Posterior vena cava (tissue), 2 donors: ENCODE data around the gene LEKR1. TPM values are rescaled to one million over a fixed set of nuclear protein-coding genes. Genes with fewer than 3 reads are reported as not detected.
"Not testable (repeated sequence)": the region's sequence is repeated elsewhere in the genome, so short reads cannot be mapped to it uniquely, and the experiment has no call there.

Experiments
- DNase-seq: peaks from one replicate; pipeline ENCODE4 v3.0.0-alpha.2; 2020; ENCODE audit warnings: low spot score
- intact Hi-C, 2 donors: fragments of 100-400 bp; cut with DNase I; formaldehyde crosslinking; loops; one replicate each; pipeline versions ENCODE4 v1.14.1 to v1.14.2; 2022 to 2023
- total RNA-seq, 2 donors: library from RNA; stranded (reverse); fragmentation: NEBNext Ultra II Directional; extraction: Animal tissue kit (Norgen Biotek cat#: 25700); gene quantifications; one replicate each; pipeline ENCODE4 v1.2.1, GENCODE V29; 2021
- donor health status: DM: yes; HTN: yes; CAD: no.
- donor health status: DM: yes; HTN: yes; CAD: no.

The LEKR1 gene
- total RNA-seq, 2 donors from 2014 or later: 1.4 to 1.6 TPM

- DNase-seq: no peak
- intact Hi-C loops: no loop called here
Measured at GRCh38 chr3:156948402-156949210, 122.5 kb downstream of the LEKR1 start.

- no peak for DNase-seq
- intact Hi-C loops: no loop called here
Measured at GRCh38 chr3:156952011-156952410, 125.9 kb downstream of the LEKR1 start.

GRCh38 chr3:156957715-156958114 is 131.6 kb downstream of the LEKR1 start:
- intact Hi-C loops: no loop called here
- no peak for DNase-seq

- DNase-seq: no peak
- intact Hi-C loops: no loop called here
Measured at GRCh38 chr3:156963096-156963495, 136.9 kb downstream of the LEKR1 start.

- DNase-seq: no peak
- intact Hi-C loops: no loop called here
Measured at GRCh38 chr3:156964577-156964976, 138.4 kb downstream of the LEKR1 start.

- peak; percentile 54 for DNase-seq
- intact Hi-C loops: not testable (repeated sequence)
Measured at GRCh38 chr3:156966349-156966748, 140.2 kb downstream of the LEKR1 start.

GRCh38 chr3:156973954-156974353 is 147.8 kb downstream of the LEKR1 start:
- intact Hi-C loops: no loop called here
- DNase-seq: no peak

GRCh38 chr3:156974931-156975330 is 148.8 kb downstream of the LEKR1 start:
- DNase-seq: no peak
- intact Hi-C loops: no loop called here

GRCh38 chr3:156975721-156976120 is 149.6 kb downstream of the LEKR1 start:
- DNase-seq: no peak
- intact Hi-C loops: no loop called here

GRCh38 chr3:156976933-156977332 is 150.8 kb downstream of the LEKR1 start:
- DNase-seq: no peak
- intact Hi-C loops: no loop called here

GRCh38 chr3:156978481-156978961 is 152.4 kb downstream of the LEKR1 start:
- intact Hi-C loops: no loop called here
- no peak for DNase-seq

- intact Hi-C loops: no loop called here
- no peak for DNase-seq
Measured at GRCh38 chr3:156981005-156981404, 154.9 kb downstream of the LEKR1 start.

GRCh38 chr3:156983559-156983958 is 157.4 kb downstream of the LEKR1 start:
- intact Hi-C loops: no loop called here
- no peak for DNase-seq

GRCh38 chr3:156985711-156986110 is 159.6 kb downstream of the LEKR1 start:
- DNase-seq: no peak
- intact Hi-C loops: no loop called here

- intact Hi-C loops: no loop called here
- DNase-seq: no peak
Measured at GRCh38 chr3:156987946-156988345, 161.8 kb downstream of the LEKR1 start.

- no peak for DNase-seq
- intact Hi-C loops: no loop called here
Measured at GRCh38 chr3:156997351-156997750, 171.2 kb downstream of the LEKR1 start.

- DNase-seq: no peak
- intact Hi-C loops: no loop called here
Measured at GRCh38 chr3:157001221-157001957, 175.2 kb downstream of the LEKR1 start.

- DNase-seq: no peak
- intact Hi-C loops: no loop called here
Measured at GRCh38 chr3:157021679-157022078, 195.5 kb downstream of the LEKR1 start.

GRCh38 chr3:157023226-157023625 is 197.1 kb downstream of the LEKR1 start:
- no peak for DNase-seq
- intact Hi-C loops: no loop called here

GRCh38 chr3:157026091-157026490 is 199.9 kb downstream of the LEKR1 start:
- intact Hi-C loops: no loop called here
- DNase-seq: no peak
